ENCODE data around the gene LRP3. TPM values are rescaled to one million over a fixed set of nuclear protein-coding genes. Genes with fewer than 3 reads are reported as not detected.

Gene LRP3
- total RNA-seq, 4 donors from 2014 or later = 5.5 to 17.2 (median 8.9) TPM

GRCh38 chr19:33238481-33239149 is 44.5 kb downstream of the LRP3 start:
- intact Hi-C loops (cut with DNase I) = no loop called here
- WGBS, 2 donors = 82 to 84% methylated on average over 10 of the region's 10 CpGs
- no peaks in the 10 kb centered on the region for H3K36me3 ChIP-seq
- H3K4me3 ChIP-seq = no peak overlapping the region
- no peak overlapping the region for H3K27ac ChIP-seq
- H3K9me3 ChIP-seq = no peaks in the 10 kb centered on the region
- H3K4me1 ChIP-seq = peaks cover 6 to 18% (median 8%) of the 10 kb centered on the region in 3 donors
- H3K27me3 ChIP-seq = peaks cover 0 to 17% (median 0%) of the 10 kb centered on the region in 4 donors
- no peak for TF ChIP-seq CTCF (IDR thresholded peaks at IDR 0.05)
- TF ChIP-seq POLR2A (IDR thresholded peaks at IDR 0.05) = no peak
- no peak for DNase-seq

- WGBS, 2 donors = 78 to 85% methylated on average over 8 to 9 of the region's 10 CpGs
- intact Hi-C loops (cut with DNase I) = no loop called here
- Histone ChIP-seq H3K9me3 (no peaks in the 10 kb centered on the region), H3K4me3 (no peak overlapping the region), H3K4me1 (peaks cover 6 to 18% (median 8%) of the 10 kb centered on the region in 3 donors), H3K27ac (no peak overlapping the region), H3K36me3 (no peaks in the 10 kb centered on the region), H3K27me3 (peaks cover 0 to 10% (median 0%) of the 10 kb centered on the region in 4 donors)
- TF ChIP-seq CTCF (IDR thresholded peaks at IDR 0.05) (no peak), POLR2A (IDR thresholded peaks at IDR 0.05) (no peak)
- DNase-seq = no peak
Measured at GRCh38 chr19:33239223-33239975, 45.3 kb downstream of the LRP3 start.

- Histone ChIP-seq H3K9me3 (peaks cover 0 to under 1% (median 0%) of the 10 kb centered on the region in 3 donors), H3K27me3 (peaks cover 0 to 2% (median 0%) of the 10 kb centered on the region in 4 donors), H3K36me3 (no peaks in the 10 kb centered on the region), H3K27ac (no peak overlapping the region), H3K4me3 (no peak overlapping the region), H3K4me1 (peaks cover 6 to 15% (median 8%) of the 10 kb centered on the region in 3 donors)
- 100% methylated on average over 2 of the region's 8 CpGs; no CpG with 5 or more reads in 1 of the 2 donors for WGBS, 2 donors
- TF ChIP-seq POLR2A (IDR thresholded peaks at IDR 0.05) (no peak), CTCF (IDR thresholded peaks at IDR 0.05) (no peak)
- DNase-seq = no peak
- intact Hi-C loops (cut with DNase I) = loop anchor here (2.0 kb wide), 1 partner anchor 165 kb away; no protein-coding TSS in a partner anchor
Measured at GRCh38 chr19:33240181-33240771, 46.1 kb downstream of the LRP3 start.

- WGBS, 2 donors = 54% methylated on average over 3 of the region's 11 CpGs; no CpG with 5 or more reads in 1 of the 2 donors
- Histone ChIP-seq H3K9me3 (peaks cover 0 to 8% (median 7%) of the 10 kb centered on the region in 3 donors), H3K27ac (no peak overlapping the region), H3K4me3 (no peak overlapping the region), H3K27me3 (no peaks in the 10 kb centered on the region), H3K36me3 (no peaks in the 10 kb centered on the region), H3K4me1 (peaks cover 6 to 13% (median 8%) of the 10 kb centered on the region in 3 donors)
- no peak for DNase-seq
- intact Hi-C loops (cut with DNase I) = loop anchor here (2.0 kb wide), 1 partner anchor 164 kb away; no protein-coding TSS in a partner anchor
- TF ChIP-seq CTCF (IDR thresholded peaks at IDR 0.05) (no peak), POLR2A (IDR thresholded peaks at IDR 0.05) (no peak)
Measured at GRCh38 chr19:33241091-33241529, 47.0 kb downstream of the LRP3 start.
